ENCODE results near the gene SH3D19.

- TF ChIP-seq CTCF (IDR thresholded peaks at IDR 0.05), result peak in 6 of 7 experiments; percentile 66 to 98 (median 96)
- TF ChIP-seq POLR2AphosphoS5 (IDR thresholded peaks at IDR 0.05), result peak in 1 of 3 donors; percentile 68
These were observed 37.2 kb upstream of the SH3D19 start for GRCh38 chr4:151362404-151363164.
